Stimulated activated CD8-positive, alpha-beta memory T cell treated with anti-CD3 and anti-CD28 coated beads, Interleukin-7, amount 100 ng/mL, for 1 hour (primary cell): ENCODE results near the gene ANKRD18B.
"Not testable (repeated sequence)": the region's sequence is repeated elsewhere in the genome, so short reads cannot be mapped to it uniquely, and the experiment has no call there.

Experiments used
- DNase-seq, 2 donors: peaks; one replicate each; pipeline ENCODE4 v3.0.0-alpha.2; 2020; ENCODE audit warnings: low read depth in 2 of 2

Gene ANKRD18B

GRCh38 chr9:33523397-33524305, at the start of gene ANKRD18B:
ANKRD18B (plus strand) TSS chr9:33524251; CDS start chr9:33524490, 239 bp downstream.
- DNase-seq: not testable (repeated sequence)

GRCh38 chr9:33475357-33475756, 48.7 kb upstream of the ANKRD18B start:
- no peak for DNase-seq

- DNase-seq: no peak
Measured at GRCh38 chr9:33476503-33476902, 47.5 kb upstream of the ANKRD18B start.

- DNase-seq: no peak
Measured at GRCh38 chr9:33480106-33480505, 43.9 kb upstream of the ANKRD18B start.

GRCh38 chr9:33480976-33481375, 43.1 kb upstream of the ANKRD18B start:
- no peak for DNase-seq

- not testable (repeated sequence) for DNase-seq
Measured at GRCh38 chr9:33485312-33485711, 38.7 kb upstream of the ANKRD18B start.

GRCh38 chr9:33489066-33489465, 35.0 kb upstream of the ANKRD18B start:
- no peak for DNase-seq

- DNase-seq: not testable (repeated sequence)
Measured at GRCh38 chr9:33493819-33494218, 30.2 kb upstream of the ANKRD18B start.

- DNase-seq: no peak
Measured at GRCh38 chr9:33498387-33498786, 25.7 kb upstream of the ANKRD18B start.

GRCh38 chr9:33506626-33507370, 17.3 kb upstream of the ANKRD18B start:
- DNase-seq: no peak

GRCh38 chr9:33510262-33511183, 13.5 kb upstream of the ANKRD18B start:
- peak in 1 of 2 donors; percentile 5 for DNase-seq

GRCh38 chr9:33511184-33511517, 12.9 kb upstream of the ANKRD18B start:
- not testable (repeated sequence) for DNase-seq

GRCh38 chr9:33512535-33512934, 11.5 kb upstream of the ANKRD18B start:
- DNase-seq: not testable (repeated sequence)

- not testable (repeated sequence) for DNase-seq
Measured at GRCh38 chr9:33515342-33515995, 8.6 kb upstream of the ANKRD18B start.

GRCh38 chr9:33516397-33516796, 7.7 kb upstream of the ANKRD18B start:
- DNase-seq: not testable (repeated sequence)

- DNase-seq: no peak
Measured at GRCh38 chr9:33517373-33517772, 6.7 kb upstream of the ANKRD18B start.

GRCh38 chr9:33517934-33518577, 6.0 kb upstream of the ANKRD18B start:
- not testable (repeated sequence) for DNase-seq

GRCh38 chr9:33521861-33522260, 2.2 kb upstream of the ANKRD18B start:
- DNase-seq: not testable (repeated sequence)

- DNase-seq: no peak
Measured at GRCh38 chr9:33524306-33524947, 376 bp downstream of the ANKRD18B start.

- DNase-seq: not testable (repeated sequence)
Measured at GRCh38 chr9:33528069-33528468, 4.0 kb downstream of the ANKRD18B start.
